K562 (cell line): ENCODE measurements around the gene NOVA1. TPM values are rescaled to one million over a fixed set of nuclear protein-coding genes. Genes with fewer than 3 reads are reported as not detected.

ENCODE experiments used
- ATAC-seq: fragments of 200-7000 bp; cut with Tn5 transposase; 3 replicates; pipeline ENCODE4 v1.9.1; 2020; ENCODE audit warnings: moderate library complexity
- BruUV-seq: library from RNA; stranded (reverse); fragments of 400-500 nt; replicated peaks from 2 replicates; lab custom pipeline; 2021; lab: Mats Ljungman, UMichigan
- CTCF ChIA-PET: fragments of 300-600 bp; formaldehyde crosslinking; extraction: SDS; loops from one replicate; lab custom pipeline; 2021; ENCODE audit warnings: low intra/inter-chr PET ratio; lab: Yijun Ruan, JAX
- POLR2A ChIA-PET: fragments of 300-600, 350-650 bp; sonication (Branson Sonifier 250); formaldehyde crosslinking; extraction: SDS; loops from one replicate; lab custom pipeline; 2021; ENCODE audit warnings: antibody characterized with exemption, inconsistent platforms; lab: Yijun Ruan, JAX
- DNase-seq, 4 experiments: peaks; one replicate each; pipeline versions ENCODE4 v3.0.0 to v3.0.0-alpha.2; 2011 to 2018; ENCODE audit warnings: low spot score in 3 of 4, mixed read lengths in 3 of 4; ENCODE audit errors: extremely low read depth in 1 of 4
- FAIRE-seq: peaks from 2 replicates; lab custom pipeline; 2011; peaks lifted over from hg19 to GRCh38; lab: Jason Lieb, UNC
- H2AFZ ChIP-seq: 2 replicates; pipeline ENCODE4 v1.6.0; 2011; ENCODE audit warnings: low read depth, low read length, control low read depth, inconsistent platforms
- H3K27ac ChIP-seq: fragments of 200-600 bp; 3 replicates; pipeline ENCODE4 v1.8.0; 2011; ENCODE audit warnings: low read depth, mild to moderate bottlenecking, control low read depth, inconsistent platforms, low read length, moderate library complexity, mixed read lengths; ENCODE audit errors: extremely low read depth
- H3K27me3 ChIP-seq, 2 experiments: fragments of 300-600 bp in 1 of 2; 2 replicates in 1 of 2; 3 replicates in 1 of 2; pipeline versions ENCODE4 v1.6.0 to v1.8.0; 2011; ENCODE audit warnings: inconsistent platforms in 2 of 2, low read length in 2 of 2, mild to moderate bottlenecking in 1 of 2, mixed read lengths in 1 of 2, moderate library complexity in 1 of 2; ENCODE audit not compliant: control insufficient read depth in 2 of 2, insufficient read depth in 2 of 2
- H3K36me3 ChIP-seq: fragments of 300-600 bp; 3 replicates; pipeline ENCODE4 v1.8.0; 2011; ENCODE audit warnings: mild to moderate bottlenecking, low read length, inconsistent platforms; ENCODE audit not compliant: control insufficient read depth, insufficient read depth
- H3K4me1 ChIP-seq, 2 experiments: fragments of 200-600 bp in 1 of 2; replicated peaks in 1 of 2; 2 replicates in 1 of 2; 3 replicates in 1 of 2; pipeline versions ENCODE4 v1.5.1 to v1.8.0; 2011; ENCODE audit warnings: inconsistent platforms in 2 of 2, low read length in 2 of 2, mild to moderate bottlenecking in 1 of 2, mixed read lengths in 1 of 2, moderate library complexity in 1 of 2; ENCODE audit not compliant: control insufficient read depth in 2 of 2, insufficient read depth in 2 of 2
- H3K4me2 ChIP-seq: 2 replicates; pipeline ENCODE4 v1.6.1; 2011; ENCODE audit warnings: low read length, control low read depth, inconsistent platforms, mixed read lengths; ENCODE audit not compliant: insufficient read depth
- H3K4me3 ChIP-seq: fragments of 200-600 bp; sonication (generic), shearing (Covaris generic); 2 replicates; pipeline ENCODE4 v1.5.1; 2016; ENCODE audit warnings: control low read depth, inconsistent platforms
- H3K79me2 ChIP-seq: fragments of 200-600 bp; 3 replicates; pipeline ENCODE4 v1.8.0; 2011; ENCODE audit warnings: low read length, inconsistent platforms; ENCODE audit not compliant: control insufficient read depth, insufficient read depth
- H3K9ac ChIP-seq, 2 experiments: 2 replicates each; pipeline versions ENCODE4 v1.6.0 to v1.6.1; 2011; ENCODE audit warnings: low read depth in 2 of 2, low read length in 2 of 2, control low read depth in 1 of 2, inconsistent platforms in 1 of 2, mild to moderate bottlenecking in 1 of 2, mixed read lengths in 1 of 2; ENCODE audit not compliant: insufficient read depth in 1 of 2
- H3K9me1 ChIP-seq: one replicate; pipeline ENCODE4 v1.6.0; 2011; ENCODE audit warnings: inconsistent platforms, mild to moderate bottlenecking, low read length, moderate library complexity; ENCODE audit not compliant: control insufficient read depth, insufficient read depth
- H3K9me3 ChIP-seq: replicated peaks from 2 replicates; pipeline ENCODE4 v1.5.1; 2011; ENCODE audit warnings: low read depth, low read length, inconsistent platforms; ENCODE audit not compliant: control insufficient read depth, insufficient read depth
- H4K20me1 ChIP-seq: replicated peaks from 2 replicates; pipeline ENCODE4 v1.6.1; 2011; ENCODE audit warnings: low read length, inconsistent platforms, mixed read lengths; ENCODE audit not compliant: control insufficient read depth, insufficient read depth
- ETV1 ChIP-seq: fragments of 450-650 bp; conservative IDR thresholded peaks from 2 replicates; pipeline ENCODE4 v1.6.1; 2016; ENCODE audit warnings: missing genetic modification characterization, control low read depth, low read depth, missing compliant biosample characterization
- KLF1 ChIP-seq: fragments of 450-650 bp; IDR thresholded peaks from 2 replicates; pipeline ENCODE4 v1.6.1; 2016; ENCODE audit warnings: missing genetic modification characterization, missing compliant biosample characterization
- ZNF143 ChIP-seq: sonication (generic); formaldehyde crosslinking; IDR thresholded peaks from 2 replicates; pipeline ENCODE4 v1.9.0; 2022; ENCODE audit warnings: mild to moderate bottlenecking, missing genetic modification reagents
- WGBS: fragments of 100-300 bp; shearing (Covaris generic); methylation state at CpG from one replicate; pipeline ENCODE4 v1.1.6; 2016; ENCODE audit warnings: low coverage, mixed read lengths; ENCODE audit not compliant: insufficient coverage; ENCODE audit errors: missing lambda C conversion rate; 5-methylcytosine and 5-hydroxymethylcytosine counted together
- in situ Hi-C: fragments of 300-500 bp; cut with MboI; formaldehyde crosslinking; loops from 4 replicates; pipeline ENCODE4 v1.15.0; 2018; ENCODE audit warnings: inconsistent platforms, mixed read lengths
- intact Hi-C: fragments of 100-400 bp; cut with micrococcal nuclease; formaldehyde crosslinking; loops from 2 replicates; pipeline ENCODE4 v1.14.2; 2022
- polyA plus RNA-seq, 8 experiments: library from polyadenylated mRNA; depleted of rRNA in 4 of 8; stranded (reverse) in 5 of 8; unstranded in 3 of 8; fragments of >200 nt; fragmentation: Nextera tagmentation in 2 of 8; fragmentation: Illumina TruSeq in 1 of 8; extraction: Ambion mirVana in 2 of 8; extraction: Trizol in 1 of 8; gene quantifications; 2 replicates each; pipeline versions ENCODE4 v1.2.1 to v1.2.3, GENCODE V29; 2011 to 2014; ENCODE audit warnings: inconsistent platforms in 1 of 8, missing spikeins in 1 of 8
- total RNA-seq, 7 experiments: library from RNA; depleted of rRNA in 6 of 7; stranded (reverse); fragments of >200 nt in 6 of 7; fragmentation: Illumina TruSeq in 2 of 7; extraction: Trizol in 2 of 7; gene quantifications; 2 replicates each; pipeline versions ENCODE4 v1.2.1 to v1.2.3, GENCODE V29; 2011 to 2021; ENCODE audit warnings: low replicate concordance in 1 of 7
- TF ChIP-seq, protein P1 (sequence below): IDR thresholded peaks from 3 replicates; pipeline ENCODE4 v1.6.1; 2011; ENCODE audit warnings: borderline replicate concordance, mild to moderate bottlenecking, moderate library complexity; ENCODE audit not compliant: insufficient read length; ENCODE audit errors: extremely low read depth
- TF ChIP-seq, protein P2 (sequence below): fragments of 250-450 bp; sonication (Bioruptor Pico); IDR thresholded peaks from 2 replicates; pipeline ENCODE4 v1.5.0; 2021; ENCODE audit warnings: mild to moderate bottlenecking, borderline replicate concordance
- TF ChIP-seq, protein P3 (sequence below): fragments of 250-450 bp; sonication (Bioruptor Pico); IDR thresholded peaks from 2 replicates; pipeline ENCODE4 v1.5.1; 2021; ENCODE audit warnings: mild to moderate bottlenecking

NOVA1 gene
- total and polyA plus RNA-seq, 9 of the 15 experiments (the other 6 are each of a cell fraction or from before 2014, with no cell fraction given), result 0.01 TPM; not detected in 8

DNA sequence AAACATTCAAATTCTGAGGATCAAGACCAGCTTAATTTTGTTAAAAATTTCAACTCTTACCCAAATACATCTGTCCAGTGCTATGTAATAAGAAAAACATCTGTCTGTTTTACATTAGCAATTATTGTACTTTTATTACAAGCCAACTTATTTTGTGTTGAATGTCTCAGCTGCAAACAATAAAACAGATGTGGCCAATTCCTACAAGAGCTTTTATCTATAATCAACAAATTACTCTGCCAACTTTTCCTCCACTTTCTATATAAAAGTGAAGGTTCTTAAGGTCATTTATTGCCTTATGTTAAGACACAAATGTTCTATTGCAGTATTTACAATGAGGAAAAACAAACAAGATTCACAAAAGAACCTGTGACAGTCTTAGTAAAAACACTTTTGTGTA, 72.7 kb downstream of the NOVA1 start (continued):
- TF ChIP-seq, protein P1, sequence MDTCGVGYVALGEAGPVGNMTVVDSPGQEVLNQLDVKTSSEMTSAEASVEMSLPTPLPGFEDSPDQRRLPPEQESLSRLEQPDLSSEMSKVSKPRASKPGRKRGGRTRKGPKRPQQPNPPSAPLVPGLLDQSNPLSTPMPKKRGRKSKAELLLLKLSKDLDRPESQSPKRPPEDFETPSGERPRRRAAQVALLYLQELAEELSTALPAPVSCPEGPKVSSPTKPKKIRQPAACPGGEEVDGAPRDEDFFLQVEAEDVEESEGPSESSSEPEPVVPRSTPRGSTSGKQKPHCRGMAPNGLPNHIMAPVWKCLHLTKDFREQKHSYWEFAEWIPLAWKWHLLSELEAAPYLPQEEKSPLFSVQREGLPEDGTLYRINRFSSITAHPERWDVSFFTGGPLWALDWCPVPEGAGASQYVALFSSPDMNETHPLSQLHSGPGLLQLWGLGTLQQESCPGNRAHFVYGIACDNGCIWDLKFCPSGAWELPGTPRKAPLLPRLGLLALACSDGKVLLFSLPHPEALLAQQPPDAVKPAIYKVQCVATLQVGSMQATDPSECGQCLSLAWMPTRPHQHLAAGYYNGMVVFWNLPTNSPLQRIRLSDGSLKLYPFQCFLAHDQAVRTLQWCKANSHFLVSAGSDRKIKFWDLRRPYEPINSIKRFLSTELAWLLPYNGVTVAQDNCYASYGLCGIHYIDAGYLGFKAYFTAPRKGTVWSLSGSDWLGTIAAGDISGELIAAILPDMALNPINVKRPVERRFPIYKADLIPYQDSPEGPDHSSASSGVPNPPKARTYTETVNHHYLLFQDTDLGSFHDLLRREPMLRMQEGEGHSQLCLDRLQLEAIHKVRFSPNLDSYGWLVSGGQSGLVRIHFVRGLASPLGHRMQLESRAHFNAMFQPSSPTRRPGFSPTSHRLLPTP, result no peak
- no peak for TF ChIP-seq ETV1
- TF ChIP-seq, protein P2, sequence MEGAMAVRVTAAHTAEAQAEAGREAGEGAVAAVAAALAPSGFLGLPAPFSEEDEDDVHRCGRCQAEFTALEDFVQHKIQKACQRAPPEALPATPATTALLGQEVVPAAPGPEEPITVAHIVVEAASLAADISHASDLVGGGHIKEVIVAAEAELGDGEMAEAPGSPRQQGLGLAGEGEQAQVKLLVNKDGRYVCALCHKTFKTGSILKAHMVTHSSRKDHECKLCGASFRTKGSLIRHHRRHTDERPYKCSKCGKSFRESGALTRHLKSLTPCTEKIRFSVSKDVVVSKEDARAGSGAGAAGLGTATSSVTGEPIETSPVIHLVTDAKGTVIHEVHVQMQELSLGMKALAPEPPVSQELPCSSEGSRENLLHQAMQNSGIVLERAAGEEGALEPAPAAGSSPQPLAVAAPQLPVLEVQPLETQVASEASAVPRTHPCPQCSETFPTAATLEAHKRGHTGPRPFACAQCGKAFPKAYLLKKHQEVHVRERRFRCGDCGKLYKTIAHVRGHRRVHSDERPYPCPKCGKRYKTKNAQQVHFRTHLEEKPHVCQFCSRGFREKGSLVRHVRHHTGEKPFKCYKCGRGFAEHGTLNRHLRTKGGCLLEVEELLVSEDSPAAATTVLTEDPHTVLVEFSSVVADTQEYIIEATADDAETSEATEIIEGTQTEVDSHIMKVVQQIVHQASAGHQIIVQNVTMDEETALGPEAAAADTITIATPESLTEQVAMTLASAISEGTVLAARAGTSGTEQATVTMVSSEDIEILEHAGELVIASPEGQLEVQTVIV (CRISPR knock-in tag), result no peak

DNA sequence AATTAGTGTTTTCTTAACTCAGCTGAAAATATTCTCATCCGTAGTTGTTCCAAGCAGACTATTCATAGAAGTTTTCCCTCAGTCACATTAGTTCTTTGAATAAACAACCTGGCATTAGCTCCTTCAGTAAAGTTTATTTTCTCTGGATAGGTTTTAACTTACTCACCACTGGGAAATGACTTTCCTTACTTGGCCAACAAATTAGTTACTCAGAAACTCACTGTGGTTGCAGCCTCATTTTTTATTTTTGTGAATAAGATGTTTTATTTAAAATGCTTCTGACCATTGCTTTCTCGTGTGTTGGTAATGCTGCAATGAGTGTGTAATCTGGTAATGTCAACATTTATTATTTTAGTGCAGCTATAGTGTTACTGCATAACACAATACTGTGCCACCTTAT, 74.9 kb downstream of the NOVA1 start:
- no peaks in the 10 kb centered on the region for H3K27me3 ChIP-seq
- H2AFZ ChIP-seq, result no peak overlapping the region
- no peaks in the 10 kb centered on the region for H3K4me1 ChIP-seq
- no peaks in the 10 kb centered on the region for H4K20me1 ChIP-seq
- CTCF ChIA-PET, result no interaction called here
- H3K9me1 ChIP-seq, result no peaks in the 10 kb centered on the region
- no peaks in the 10 kb centered on the region for H3K36me3 ChIP-seq
- H3K27ac ChIP-seq, result no peak overlapping the region
- BruUV-seq, result no TSS peak
- FAIRE-seq (no peak), ATAC-seq (no peak)
- H3K9me3 ChIP-seq, result no peaks in the 10 kb centered on the region
- H3K4me3 ChIP-seq, result no peak overlapping the region
- WGBS, result 0% methylated on average over 2 of the region's 2 CpGs
- in situ Hi-C loops, result no loop called here
- no peak overlapping the region for H3K9ac ChIP-seq
- POLR2A ChIA-PET, result no interaction called here
- no peak overlapping the region for H3K4me2 ChIP-seq
- no peaks in the 10 kb centered on the region for H3K79me2 ChIP-seq
- intact Hi-C loops, result no loop called here
- TF ChIP-seq KLF1 (no peak), ZNF143 (no peak)
- TF ChIP-seq, protein P3, sequence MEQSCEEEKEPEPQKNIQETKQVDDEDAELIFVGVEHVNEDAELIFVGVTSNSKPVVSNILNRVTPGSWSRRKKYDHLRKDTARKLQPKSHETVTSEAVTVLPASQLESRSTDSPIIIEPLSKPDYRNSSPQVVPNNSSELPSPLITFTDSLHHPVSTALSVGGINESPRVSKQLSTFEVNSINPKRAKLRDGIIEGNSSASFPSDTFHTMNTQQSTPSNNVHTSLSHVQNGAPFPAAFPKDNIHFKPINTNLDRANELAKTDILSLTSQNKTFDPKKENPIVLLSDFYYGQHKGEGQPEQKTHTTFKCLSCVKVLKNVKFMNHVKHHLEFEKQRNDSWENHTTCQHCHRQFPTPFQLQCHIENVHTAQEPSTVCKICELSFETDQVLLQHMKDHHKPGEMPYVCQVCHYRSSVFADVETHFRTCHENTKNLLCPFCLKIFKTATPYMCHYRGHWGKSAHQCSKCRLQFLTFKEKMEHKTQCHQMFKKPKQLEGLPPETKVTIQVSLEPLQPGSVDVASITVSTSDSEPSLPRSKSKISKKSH (CRISPR knock-in tag), result no peak
- TF ChIP-seq, all 486 proteins: peak for 0
- DNase-seq, result no peak
